GM21529 (cell line): ENCODE results near the gene CLRN2.

ENCODE experiments used
- ATAC-seq: cut with Tn5 transposase; IDR thresholded peaks from one replicate; pipeline ENCODE4 v1.9.1; 2021; ENCODE audit not compliant: unreplicated experiment

CLRN2 gene, protein sequence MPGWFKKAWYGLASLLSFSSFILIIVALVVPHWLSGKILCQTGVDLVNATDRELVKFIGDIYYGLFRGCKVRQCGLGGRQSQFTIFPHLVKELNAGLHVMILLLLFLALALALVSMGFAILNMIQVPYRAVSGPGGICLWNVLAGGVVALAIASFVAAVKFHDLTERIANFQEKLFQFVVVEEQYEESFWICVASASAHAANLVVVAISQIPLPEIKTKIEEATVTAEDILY

DNA sequence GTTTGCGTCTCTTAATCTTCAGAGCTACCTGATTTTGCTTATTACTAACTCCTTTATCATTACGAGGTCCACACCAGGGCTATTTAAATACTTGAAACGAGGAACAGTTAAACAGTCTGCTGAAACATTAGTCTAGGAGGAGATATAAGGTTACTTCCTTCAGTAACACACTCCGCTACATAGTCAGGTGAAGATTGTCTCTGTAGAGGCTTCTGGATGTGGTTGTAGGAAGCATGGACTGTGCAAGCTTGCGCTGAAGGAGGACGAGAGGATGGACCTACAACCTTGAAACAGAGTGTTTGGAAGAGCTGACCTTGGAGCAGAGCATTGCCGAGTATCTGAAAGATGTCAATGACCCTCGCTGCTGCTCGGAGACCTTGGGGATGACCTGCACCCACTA is at the start of gene CLRN2:
TSS of gene CLRN2 (plus strand) at position 301 of the 400 bp plus-strand sequence. CDS start 102 bp downstream, outside the sequence.
- ATAC-seq = no peak

DNA sequence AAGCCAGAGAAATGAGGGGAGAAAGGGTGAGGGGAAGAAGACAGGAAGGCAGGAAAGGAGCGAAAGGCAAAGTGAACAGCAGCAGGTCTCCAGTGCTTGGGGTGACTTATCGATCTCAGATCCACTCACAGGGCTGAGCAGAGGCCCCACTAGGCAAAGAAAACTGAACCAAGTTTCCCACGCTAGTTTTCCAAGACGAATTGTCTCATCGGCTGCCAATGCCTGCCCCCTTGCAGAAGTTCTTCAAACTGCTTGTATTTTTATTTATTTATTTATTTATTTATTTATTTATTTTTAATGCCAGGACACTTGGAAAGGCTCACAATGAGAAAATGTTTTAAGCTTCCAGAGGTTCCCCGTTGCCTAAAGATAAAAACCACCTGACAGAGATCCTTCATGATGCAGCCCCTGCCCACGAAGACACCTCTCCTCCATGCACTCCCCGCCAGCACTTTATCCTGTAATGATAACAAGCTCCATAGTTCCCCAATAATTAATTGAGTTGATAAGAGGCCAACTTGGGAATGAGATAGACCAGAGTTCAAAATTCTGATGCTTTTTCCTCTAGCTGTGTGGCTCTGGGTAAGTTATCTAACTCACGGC is 46.2 kb upstream of the CLRN2 start:
- ATAC-seq = no peak

DNA sequence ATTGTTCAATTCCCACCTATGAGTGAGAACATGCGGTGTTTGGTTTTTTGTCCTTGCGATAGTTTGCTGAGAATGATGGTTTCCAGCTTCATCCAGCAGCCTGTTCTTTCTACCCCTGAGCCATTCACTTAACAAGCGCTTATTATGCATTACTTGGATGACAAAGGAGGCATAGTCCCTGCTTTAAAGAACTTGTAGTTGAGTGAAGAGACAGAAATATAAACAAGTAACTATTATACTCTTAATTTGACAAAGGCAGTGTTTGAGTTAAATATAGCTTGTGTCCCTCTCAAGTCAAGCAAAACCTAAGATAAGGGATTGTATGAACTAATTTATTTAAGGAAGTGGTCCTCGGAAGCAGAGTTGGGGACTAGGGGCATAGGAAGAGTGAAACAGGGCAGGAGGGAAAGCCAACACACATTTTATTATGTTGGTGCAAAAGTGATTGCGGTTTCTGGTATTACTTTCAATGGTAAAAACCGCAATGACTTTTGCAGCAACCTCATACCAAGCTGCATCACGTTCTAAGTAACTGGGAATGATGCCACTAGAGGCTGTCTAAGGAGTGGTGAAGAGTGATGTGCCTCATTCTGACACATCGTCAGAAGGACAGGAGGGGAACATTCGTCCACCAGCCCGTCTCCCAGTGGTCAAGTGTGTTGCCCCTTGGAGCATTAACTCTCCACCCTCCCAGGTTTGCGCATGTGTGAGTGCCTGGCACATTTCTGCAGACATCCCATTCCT is 44.9 kb upstream of the CLRN2 start:
- no peak for ATAC-seq

DNA sequence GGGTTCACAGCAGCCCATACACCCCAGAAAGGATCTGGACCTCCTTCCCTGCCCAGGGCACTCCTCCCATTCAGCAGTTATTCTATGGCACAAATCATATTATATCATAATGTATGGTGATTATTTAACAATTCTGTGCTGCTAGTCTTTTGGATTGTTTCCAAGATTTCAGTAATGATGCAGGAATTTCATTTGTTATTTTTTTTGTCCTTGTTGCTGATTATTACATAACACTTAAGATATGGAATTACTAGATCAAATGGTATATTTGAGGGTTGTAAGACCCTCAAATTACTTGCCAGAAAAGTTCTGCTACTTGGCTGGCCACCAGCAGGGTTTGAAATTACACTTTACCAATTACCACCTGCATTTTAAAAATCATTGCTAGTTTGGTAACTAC is 39.5 kb upstream of the CLRN2 start:
- no peak for ATAC-seq

DNA sequence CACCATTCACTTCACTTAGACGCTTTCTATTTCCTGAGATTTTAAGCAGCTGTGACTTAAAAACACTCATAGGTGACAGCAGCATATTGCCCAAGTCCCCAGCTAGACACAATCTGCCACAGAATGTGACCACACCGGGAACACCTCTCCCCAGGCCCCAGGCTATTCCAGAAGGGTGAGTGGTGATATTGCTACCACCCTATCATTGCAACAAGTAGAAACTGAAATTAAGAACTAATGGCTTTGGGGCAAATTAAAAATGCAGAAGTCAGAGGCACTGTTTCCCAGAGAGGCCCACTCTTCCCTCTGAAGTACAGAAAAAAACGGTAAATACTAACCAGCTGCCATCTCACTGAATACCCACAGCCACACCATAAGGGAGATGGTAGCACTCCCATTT is 38.1 kb upstream of the CLRN2 start:
- no peak for ATAC-seq

DNA sequence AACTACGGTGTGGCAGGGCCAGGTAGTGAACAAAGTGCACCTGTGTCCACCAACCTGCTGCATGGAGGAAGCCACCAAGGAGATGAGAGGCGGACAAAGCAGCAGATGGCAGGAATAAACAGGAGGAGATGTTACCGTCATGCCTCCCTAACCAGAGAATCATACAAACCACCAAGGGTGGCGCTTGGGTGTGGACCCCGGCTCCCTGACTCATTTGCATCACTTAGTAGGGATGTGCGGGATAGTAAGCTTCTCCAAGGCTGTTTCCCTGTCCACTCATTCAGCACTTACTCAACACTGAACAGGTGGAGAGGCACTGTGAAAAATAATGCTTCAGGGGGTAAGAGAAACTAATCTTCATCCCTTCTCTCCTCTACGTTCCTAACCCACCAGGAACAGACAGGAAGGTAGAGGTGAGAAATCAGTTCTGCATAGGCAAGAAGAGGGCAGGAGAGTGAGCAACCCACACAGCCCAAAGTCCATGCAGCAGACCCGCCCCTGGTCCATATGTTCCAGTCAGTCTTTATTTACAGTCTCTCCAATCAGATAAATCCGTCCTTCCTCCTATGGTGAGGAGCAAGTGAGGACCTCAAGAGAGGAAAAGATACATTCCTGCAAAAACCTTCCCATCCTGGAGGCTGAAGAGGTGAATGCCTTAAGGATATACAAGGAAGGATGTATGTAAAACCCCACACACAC is 37.0 kb upstream of the CLRN2 start:
- ATAC-seq = no peak

DNA sequence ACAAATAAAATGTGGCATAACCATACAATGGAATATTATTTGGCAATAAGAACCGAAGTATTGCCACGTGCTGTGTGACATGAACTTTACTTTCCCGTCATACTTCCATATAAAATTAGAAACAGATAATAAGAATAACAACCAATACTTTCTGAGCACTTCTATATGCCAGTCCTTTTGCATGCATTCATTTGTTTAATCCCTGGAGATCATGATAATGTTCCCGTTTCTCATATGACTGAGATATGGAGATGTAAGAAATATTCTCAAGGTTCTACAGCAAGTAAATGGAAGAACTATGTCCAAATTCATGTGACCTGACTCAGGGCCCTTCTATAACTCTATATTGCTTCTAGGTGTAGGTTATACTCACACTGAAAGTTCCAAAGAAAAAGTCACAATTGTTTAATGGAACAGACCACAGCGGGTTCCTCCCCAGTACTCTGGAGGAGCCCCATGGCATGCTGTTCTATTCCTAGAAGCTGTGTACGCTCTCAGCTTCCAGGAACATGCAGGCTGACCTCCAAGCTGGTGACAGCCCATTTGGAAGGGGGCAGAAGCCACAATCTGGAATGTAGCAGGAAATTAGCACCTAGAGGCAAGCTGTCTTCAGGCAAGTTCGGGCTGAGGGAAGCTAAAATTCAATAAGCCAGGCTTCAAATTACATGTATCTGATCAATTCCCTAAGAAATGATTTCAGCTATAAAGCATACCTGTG is 34.6 kb upstream of the CLRN2 start:
- ATAC-seq = no peak

DNA sequence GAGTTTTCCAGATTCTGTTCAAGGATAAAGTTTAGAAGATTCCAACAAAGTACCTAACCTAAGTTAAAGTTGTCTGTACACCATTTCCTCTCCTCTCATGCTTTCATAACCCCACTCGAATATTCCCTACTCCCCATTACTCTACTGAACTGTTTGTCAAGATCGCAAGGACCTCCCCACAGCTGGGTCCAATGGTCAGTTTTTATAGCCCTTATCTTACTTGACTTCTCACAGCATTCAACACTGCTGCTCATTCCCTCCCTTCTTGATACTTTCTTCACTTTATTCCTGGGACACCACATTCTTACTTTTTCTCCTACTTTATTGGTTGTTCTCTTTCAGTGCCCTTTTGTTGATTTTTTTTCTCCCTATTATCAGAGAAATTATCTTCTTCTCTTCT is 34.0 kb upstream of the CLRN2 start:
- ATAC-seq = no peak

DNA sequence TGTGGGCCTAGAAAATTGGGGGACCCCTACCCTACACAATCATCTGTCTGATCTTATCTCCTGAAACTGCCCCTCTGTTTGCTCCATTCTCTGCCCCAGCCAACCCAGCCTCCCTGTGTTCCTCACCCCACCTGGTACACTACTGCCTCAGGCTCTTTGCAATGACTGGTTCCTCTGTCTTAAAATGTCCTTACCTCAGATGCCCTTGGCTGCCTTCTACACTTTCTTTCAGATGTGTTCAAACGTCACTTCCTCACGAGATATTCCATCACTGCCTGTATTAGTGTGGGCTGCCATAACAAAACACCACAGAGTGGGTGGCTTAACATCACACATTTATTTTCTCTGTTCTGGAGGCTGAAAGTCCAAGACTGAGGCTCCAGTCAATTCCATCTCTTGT is 32.2 kb upstream of the CLRN2 start:
- no peak for ATAC-seq

DNA sequence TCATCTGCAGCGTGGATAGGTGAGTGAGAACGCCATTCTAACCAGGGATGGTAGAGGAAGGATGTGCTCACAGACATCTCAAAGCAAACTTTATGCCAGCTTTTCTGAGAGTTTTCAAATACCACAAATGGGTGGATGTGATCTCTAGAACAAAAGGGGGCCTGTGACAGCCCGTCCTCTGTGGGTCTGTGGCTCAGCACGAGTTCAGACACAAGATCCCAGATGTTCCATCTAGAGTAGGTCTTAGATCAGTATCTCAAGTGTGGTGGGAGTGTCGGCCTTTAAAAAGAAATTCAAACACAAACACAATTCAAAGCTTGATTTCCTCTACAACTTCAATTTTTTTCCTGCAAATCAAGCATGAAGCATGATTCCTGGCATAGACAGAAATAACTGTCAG is 25.8 kb upstream of the CLRN2 start:
- no peak for ATAC-seq

DNA sequence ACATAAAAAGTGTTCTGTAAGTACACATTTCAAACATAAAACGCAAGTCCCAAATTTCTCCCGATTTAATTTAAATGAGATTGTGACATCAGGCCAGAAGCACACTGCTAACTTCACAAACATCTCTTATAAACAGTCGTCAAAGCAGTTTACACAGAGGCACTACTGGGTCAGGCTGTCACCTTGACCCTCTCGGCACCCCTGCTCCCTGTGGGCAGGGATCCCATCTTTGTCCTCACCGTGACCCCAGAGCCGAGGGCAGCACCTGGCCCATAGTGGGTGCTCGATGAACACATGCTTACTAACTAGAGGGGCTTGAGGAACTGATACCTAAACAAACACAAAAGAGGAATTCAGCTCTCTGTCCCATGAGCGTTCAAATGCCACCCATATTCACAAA is 25.2 kb upstream of the CLRN2 start:
- no peak for ATAC-seq

DNA sequence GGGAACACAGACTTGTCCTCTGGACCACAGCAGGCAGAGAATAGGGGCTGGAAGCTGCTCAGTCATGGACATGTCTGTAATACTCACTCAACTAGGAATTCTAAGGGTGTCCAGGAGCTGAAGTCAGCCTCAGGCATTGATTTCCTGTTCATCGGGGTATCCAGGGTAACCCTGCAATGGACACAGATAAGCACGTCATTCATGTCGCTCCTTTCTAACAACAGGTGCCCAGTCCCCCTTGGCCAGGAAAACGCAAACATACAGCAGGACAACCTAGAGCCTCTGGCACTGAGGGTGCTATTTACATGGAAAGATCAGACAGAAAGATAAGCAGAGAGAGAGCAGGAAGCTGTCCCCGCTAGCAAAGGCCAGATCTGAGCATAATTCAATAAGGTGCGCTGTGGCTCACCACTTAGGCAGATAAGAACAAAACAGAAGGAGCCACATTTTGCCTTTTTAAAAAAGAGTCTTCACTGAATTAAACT is 24.3 kb upstream of the CLRN2 start:
- ATAC-seq = no peak

DNA sequence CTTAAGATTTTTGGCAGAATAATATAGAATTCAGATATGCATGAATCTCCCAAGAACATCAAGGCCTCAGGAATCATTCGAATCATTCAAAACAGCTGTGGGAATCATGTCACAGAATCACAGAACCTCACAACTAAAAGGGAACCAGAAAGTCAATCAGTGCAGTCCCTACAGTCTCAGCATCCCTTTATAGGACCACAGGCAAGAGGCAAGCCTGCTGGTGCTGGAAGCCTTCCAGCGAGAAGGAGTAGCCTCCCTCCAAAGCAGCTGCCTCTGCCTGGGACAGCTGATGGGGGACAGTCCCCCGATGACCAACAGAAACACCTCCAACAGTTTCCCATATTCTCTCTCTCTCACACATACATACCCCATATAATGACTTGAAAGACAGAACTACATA is 23.8 kb upstream of the CLRN2 start:
- no peak for ATAC-seq

DNA sequence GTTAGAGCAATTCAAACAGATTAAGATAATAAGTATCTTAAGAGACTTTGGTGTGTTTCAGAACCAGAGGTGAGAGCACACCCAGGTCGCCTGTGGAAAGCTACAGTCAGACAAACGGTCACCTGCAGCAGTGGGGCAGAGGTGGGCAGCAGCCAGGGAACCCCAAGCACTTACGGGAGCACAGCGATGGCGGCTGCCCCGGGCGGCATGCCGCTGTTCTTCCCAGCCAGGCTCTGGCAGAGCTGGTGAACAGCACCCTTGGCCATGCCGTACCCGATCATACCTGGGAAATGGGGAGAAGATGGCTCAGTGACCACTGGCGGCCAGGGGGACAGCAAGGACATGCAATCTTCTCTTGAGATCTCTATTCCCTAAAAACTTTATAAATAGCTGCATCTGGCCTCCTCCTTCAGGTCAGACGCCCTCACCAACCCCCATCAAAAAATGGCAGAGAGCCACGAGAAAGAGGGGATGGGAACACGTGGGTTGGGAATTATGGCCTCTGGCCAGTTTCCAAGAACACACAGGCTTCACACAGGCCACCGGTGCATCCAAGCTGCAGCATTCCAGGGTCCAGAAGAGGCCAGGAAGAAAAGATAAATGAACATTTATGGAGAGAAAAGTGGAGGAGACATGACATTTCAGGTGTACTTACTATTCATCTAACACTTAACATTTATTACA is 22.8 kb upstream of the CLRN2 start:
- no peak for ATAC-seq

DNA sequence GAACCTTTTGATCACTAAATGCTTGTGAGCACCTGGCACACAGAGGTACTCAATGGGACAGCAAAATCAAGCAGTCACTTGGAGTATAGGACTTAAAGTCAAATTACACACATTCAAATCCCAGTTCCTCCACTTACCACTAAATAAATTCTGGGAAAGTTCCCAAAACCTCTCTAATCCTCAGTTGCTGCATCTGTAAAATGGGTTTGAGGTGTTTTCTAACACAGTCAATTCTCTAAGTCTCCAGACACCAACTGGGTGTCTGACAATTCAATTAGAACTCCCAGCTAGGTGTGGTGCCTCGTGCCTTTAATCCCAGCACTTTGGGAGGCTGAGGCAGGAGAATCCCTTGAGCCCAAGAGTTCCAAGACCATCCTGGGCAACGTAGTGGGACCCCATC is 22.1 kb upstream of the CLRN2 start:
- ATAC-seq = no peak

DNA sequence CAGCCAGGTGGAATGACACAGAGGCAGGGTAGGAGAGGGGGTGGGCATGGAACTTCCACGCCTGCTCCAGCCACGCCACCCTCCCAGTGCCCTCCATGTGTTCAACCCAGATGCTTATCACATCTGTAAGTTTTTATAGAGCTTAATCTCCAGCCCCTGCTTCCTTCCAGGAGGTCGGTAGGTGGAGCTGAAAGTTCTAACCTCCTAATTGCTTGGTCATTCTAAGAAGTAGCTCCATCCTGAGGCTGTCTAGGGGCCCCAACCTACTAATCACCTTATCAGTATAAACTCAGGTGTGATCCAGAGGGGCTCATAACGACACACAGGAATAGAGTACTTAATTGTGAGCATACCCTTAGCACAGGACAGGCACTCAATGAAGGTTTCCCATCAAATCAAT is 21.3 kb upstream of the CLRN2 start:
- ATAC-seq = no peak

DNA sequence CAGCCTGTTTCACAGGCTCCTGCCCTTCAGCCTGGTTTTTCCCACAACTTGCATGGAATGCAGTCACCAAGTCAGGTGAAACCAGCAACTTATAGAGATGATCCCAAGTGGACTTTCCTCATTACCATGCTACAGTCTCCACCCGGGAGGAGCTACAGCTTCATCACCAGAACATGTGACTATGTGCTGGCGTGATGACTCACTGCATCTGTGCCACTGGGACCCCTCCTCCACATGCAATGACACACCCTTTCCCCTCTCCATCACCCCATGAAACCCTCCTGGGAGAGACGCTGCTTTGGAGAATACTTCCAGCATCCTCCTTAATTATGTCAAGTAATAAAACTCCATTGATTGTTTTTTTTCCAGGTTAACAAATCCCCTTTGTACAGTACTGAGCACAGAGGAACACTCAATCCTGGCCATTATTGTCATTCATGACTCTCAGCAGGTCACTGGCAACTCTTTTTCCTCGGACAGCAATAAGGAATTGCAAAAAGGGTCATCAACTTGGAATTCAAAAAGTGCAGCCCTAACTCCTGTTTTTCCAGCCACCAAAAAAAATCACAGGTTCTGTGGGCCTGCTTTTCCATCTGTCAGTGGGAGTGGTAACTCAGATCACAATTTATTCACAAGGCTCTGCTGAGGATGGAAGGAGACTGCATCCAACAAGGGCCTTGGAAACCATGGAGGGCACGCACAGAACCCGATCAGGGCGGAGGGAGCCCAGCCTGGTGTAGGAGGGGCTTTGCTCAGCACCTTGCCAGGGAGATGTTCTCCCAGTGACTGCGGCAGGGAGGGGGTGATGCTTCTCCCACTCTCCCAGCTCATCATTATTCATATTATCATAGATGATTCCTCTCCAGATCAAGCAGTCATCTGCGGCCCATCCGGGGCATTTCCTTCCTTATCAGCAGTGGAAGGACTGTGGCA is 20.4 kb upstream of the CLRN2 start:
- ATAC-seq = no peak

DNA sequence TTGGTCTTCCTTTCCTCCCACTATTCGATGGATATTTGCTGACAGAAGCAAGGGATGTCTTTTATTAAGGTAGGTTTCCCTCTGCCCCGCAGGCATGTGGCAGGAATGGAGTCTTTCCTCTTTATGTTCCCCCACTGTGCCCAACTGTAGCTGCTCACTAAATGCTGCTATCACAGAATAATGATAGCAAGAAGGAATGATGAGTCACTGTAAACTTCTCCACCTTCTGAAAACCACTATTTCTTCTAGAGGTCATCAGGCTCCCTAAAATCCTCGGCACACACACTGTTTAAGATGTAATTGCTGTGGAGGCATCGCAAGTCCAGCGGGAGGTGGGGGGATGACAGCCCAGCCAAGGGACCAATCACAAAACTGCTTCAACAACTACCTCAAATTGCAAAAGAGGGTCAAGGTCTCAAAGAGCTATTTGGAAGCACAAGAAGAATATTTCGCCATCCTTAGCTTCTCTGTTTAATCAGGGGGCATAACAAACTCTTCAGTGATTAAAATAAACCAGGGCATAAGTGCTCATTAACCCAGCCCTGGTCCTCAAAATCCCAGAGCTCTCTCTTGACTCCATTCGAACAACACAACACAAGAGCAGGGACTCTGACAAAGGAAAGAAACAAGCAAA is 17.0 kb upstream of the CLRN2 start:
- ATAC-seq = no peak

DNA sequence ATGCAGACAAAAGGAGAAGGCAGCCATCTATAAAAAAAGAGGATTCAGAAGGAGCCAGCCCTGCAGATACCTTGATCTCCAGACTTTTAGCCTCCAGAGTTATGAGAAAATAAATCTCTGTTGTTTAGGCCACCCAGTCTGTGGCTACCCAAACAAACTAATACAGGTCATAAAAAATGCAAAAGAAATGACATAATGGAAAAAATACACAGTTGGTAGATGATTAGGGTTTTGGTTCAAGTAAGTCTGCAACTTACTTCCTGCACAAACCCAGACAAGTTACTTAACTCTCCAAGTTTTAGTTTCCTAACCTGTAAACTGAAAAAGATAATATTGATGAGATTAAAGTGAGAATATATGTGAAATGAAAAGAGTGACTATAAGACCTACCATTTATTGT is 14.4 kb upstream of the CLRN2 start:
- no peak for ATAC-seq
